CD4-positive, CD25-positive, alpha-beta regulatory T cell (primary cell): ENCODE data around the gene RFX4. TPM values are rescaled to one million over a fixed set of nuclear protein-coding genes. Genes with fewer than 3 reads are reported as not detected.

Experiments used
- ATAC-seq, 2 donors: fragments of 150-1000 bp; cut with Tn5 transposase; one replicate each; pipeline ENCODE4 v1.10.0; 2021; ENCODE audit warnings: low read depth in 2 of 2, moderate number of reproducible peaks in 2 of 2, moderate library complexity in 1 of 2
- DNase-seq, 3 donors: peaks; one replicate each; pipeline versions ENCODE4 v3.0.0 to v3.0.0-alpha.2; 2012 to 2022; ENCODE audit warnings: mixed read lengths in 1 of 3
- H3K27ac ChIP-seq: one replicate; pipeline ENCODE4 v1.7.0; 2013; ENCODE audit warnings: mild to moderate bottlenecking, low read length; ENCODE audit not compliant: insufficient read depth, poor library complexity, severe bottlenecking
- H3K27me3 ChIP-seq: one replicate; pipeline ENCODE4 v1.7.0; 2013; ENCODE audit warnings: low read length; ENCODE audit not compliant: control insufficient read depth, insufficient read depth
- H3K36me3 ChIP-seq: one replicate; pipeline ENCODE4 v1.7.0; 2013; ENCODE audit warnings: mild to moderate bottlenecking, low read length, moderate library complexity; ENCODE audit not compliant: control insufficient read depth, insufficient read depth
- H3K4me1 ChIP-seq: 2 replicates; pipeline ENCODE4 v1.7.0; 2013; ENCODE audit warnings: mild to moderate bottlenecking, low read length; ENCODE audit not compliant: insufficient read depth, control insufficient read depth, poor library complexity, severe bottlenecking
- H3K4me3 ChIP-seq: one replicate; pipeline ENCODE4 v1.7.0; 2013; ENCODE audit warnings: low read depth, mild to moderate bottlenecking, low read length, moderate library complexity
- H3K9me3 ChIP-seq, 2 experiments: 1 replicate in 1 of 2; 2 replicates in 1 of 2; pipeline ENCODE4 v1.7.0; 2013; ENCODE audit warnings: low read length in 2 of 2, mild to moderate bottlenecking in 1 of 2, moderate library complexity in 1 of 2; ENCODE audit not compliant: control insufficient read depth in 2 of 2
- H3K27ac Mint-ChIP-seq, 3 donors: one replicate each; pipeline ENCODE4 v1.8.0; 2020 to 2022; ENCODE audit warnings: mild to moderate bottlenecking in 3 of 3, mixed read lengths in 3 of 3, moderate library complexity in 2 of 3
- H3K27me3 Mint-ChIP-seq: one replicate; pipeline ENCODE4 v1.8.0; 2022; ENCODE audit warnings: mild to moderate bottlenecking, mixed read lengths
- H3K36me3 Mint-ChIP-seq: one replicate; pipeline ENCODE4 v1.8.0; 2020; ENCODE audit warnings: mixed read lengths
- H3K4me1 Mint-ChIP-seq, 4 donors: one replicate each; pipeline ENCODE4 v1.8.0; 2020 to 2022; ENCODE audit warnings: mixed read lengths in 4 of 4, mild to moderate bottlenecking in 1 of 4
- H3K4me3 Mint-ChIP-seq, 4 donors: one replicate each; pipeline ENCODE4 v1.8.0; 2020 to 2022; ENCODE audit warnings: mild to moderate bottlenecking in 4 of 4, mixed read lengths in 4 of 4, moderate library complexity in 3 of 4
- H3K9me3 Mint-ChIP-seq, 7 donors: one replicate each; pipeline ENCODE4 v1.8.0; 2020 to 2022; ENCODE audit warnings: mixed read lengths in 7 of 7, mild to moderate bottlenecking in 3 of 7, moderate library complexity in 2 of 7
- polyA plus RNA-seq, 4 donors: library from polyadenylated mRNA; unstranded; fragments of 300-500 nt; fragmentation: Illumina TruSeq; gene quantifications; one replicate each; pipeline ENCODE4 v1.2.3, GENCODE V29; 2021
- total RNA-seq: library from RNA; stranded (reverse); gene quantifications from one replicate; pipeline ENCODE4 v1.2.3, GENCODE V29; 2022

Gene RFX4
- total and polyA plus RNA-seq, 5 donors from 2014 or later = not detected

GRCh38 chr12:106750524-106750923, 167.7 kb downstream of the RFX4 start:
- H3K27me3 ChIP-seq = no peaks in the 10 kb centered on the region
- no peak for DNase-seq
- no peaks in the 10 kb centered on the region for H3K9me3 ChIP-seq
- H3K36me3 ChIP-seq = no peaks in the 10 kb centered on the region
- no peak overlapping the region for H3K4me3 ChIP-seq
- Mint-ChIP-seq H3K27me3 (no peaks in the 10 kb centered on the region), H3K4me1 (peaks cover 14 to 50% (median 34%) of the 10 kb centered on the region in 4 donors), H3K27ac (peak overlapping the region in 1 of 3 donors; percentile 47), H3K4me3 (no peak overlapping the region), H3K9me3 (peaks cover 0 to 2% (median 0%) of the 10 kb centered on the region in 7 donors), H3K36me3 (no peaks in the 10 kb centered on the region)
- H3K27ac ChIP-seq = no peak overlapping the region
- peaks cover 24% of the 10 kb centered on the region for H3K4me1 ChIP-seq
- ATAC-seq = no peak

GRCh38 chr12:106753526-106753925, 170.7 kb downstream of the RFX4 start:
- H3K27me3 ChIP-seq = no peaks in the 10 kb centered on the region
- H3K4me1 ChIP-seq = peaks cover 16% of the 10 kb centered on the region
- no peaks in the 10 kb centered on the region for H3K9me3 ChIP-seq
- peaks cover 8 to 34% (median 19%) of the 10 kb centered on the region in 4 donors for H3K4me1 Mint-ChIP-seq
- ATAC-seq (peak; percentile 97 to 98), DNase-seq (peak in 2 of 3 donors; percentile 37 to 83)
- H3K9me3 Mint-ChIP-seq = peaks cover 0 to 2% (median 0%) of the 10 kb centered on the region in 7 donors
- H3K27me3 Mint-ChIP-seq = no peaks in the 10 kb centered on the region
- H3K4me3 Mint-ChIP-seq = peak overlapping the region; percentile 24 to 64 (median 55)
- H3K36me3 Mint-ChIP-seq = no peaks in the 10 kb centered on the region
- no peaks in the 10 kb centered on the region for H3K36me3 ChIP-seq
- H3K4me3 ChIP-seq = peak overlapping the region; percentile 43
- peak overlapping the region; percentile 79 to 90 (median 87) for H3K27ac Mint-ChIP-seq
- H3K27ac ChIP-seq = peak overlapping the region; percentile 24

- Mint-ChIP-seq H3K4me3 (no peak overlapping the region), H3K27me3 (no peaks in the 10 kb centered on the region), H3K9me3 (peaks cover 0 to 2% (median 0%) of the 10 kb centered on the region in 7 donors), H3K36me3 (no peaks in the 10 kb centered on the region), H3K4me1 (peaks cover 11 to 38% (median 17%) of the 10 kb centered on the region in 4 donors), H3K27ac (peak overlapping the region in 1 of 3 donors; percentile 79)
- Histone ChIP-seq H3K36me3 (no peaks in the 10 kb centered on the region), H3K27ac (no peak overlapping the region), H3K4me3 (no peak overlapping the region), H3K9me3 (no peaks in the 10 kb centered on the region), H3K27me3 (no peaks in the 10 kb centered on the region), H3K4me1 (peaks cover 15% of the 10 kb centered on the region)
- ATAC-seq = no peak
- no peak for DNase-seq
Measured at GRCh38 chr12:106754331-106754730, 171.5 kb downstream of the RFX4 start.

DNA sequence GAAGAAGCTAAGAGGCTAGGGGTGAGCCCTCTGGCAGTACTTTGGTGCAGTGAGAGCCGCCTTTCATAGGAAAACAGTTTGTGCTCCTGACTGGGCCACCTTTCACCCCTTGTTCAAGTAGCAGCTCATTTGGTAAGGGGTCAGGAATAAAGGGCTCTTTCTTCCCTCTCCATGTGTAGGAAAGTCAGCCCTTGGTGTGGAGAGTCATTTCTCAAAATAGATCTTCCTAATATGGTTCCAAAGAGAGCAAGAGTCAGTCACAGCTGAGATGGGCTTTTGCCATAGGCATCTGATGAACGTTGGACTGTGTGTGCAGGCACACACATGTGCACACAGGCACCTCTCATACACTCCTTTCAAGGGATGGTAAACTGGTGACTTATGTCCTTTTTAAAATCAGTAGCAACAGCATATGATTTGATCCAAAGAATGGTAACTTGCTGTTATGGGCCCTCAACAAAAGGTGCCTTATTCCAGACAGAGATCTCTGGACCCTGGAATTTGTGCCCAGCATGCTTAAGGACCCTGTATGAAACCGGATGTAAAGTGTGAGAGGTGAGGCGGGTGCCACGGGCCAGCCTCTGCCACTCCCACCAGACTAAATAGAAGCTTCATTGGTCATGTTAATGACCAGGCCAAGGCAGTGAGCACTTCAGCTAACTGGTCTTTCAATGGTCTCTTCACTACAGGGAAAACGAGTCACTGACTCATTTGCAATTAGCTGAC, 175.0 kb downstream of the RFX4 start:
- Histone ChIP-seq H3K9me3 (no peaks in the 10 kb centered on the region), H3K4me3 (no peak overlapping the region), H3K4me1 (peaks cover 27% of the 10 kb centered on the region), H3K36me3 (no peaks in the 10 kb centered on the region), H3K27ac (no peak overlapping the region), H3K27me3 (no peaks in the 10 kb centered on the region)
- Mint-ChIP-seq H3K4me1 (peaks cover 20 to 48% (median 33%) of the 10 kb centered on the region in 4 donors), H3K36me3 (no peaks in the 10 kb centered on the region), H3K9me3 (peaks cover 0 to 2% (median 0%) of the 10 kb centered on the region in 7 donors), H3K4me3 (no peak overlapping the region), H3K27me3 (no peaks in the 10 kb centered on the region), H3K27ac (peak overlapping the region in 2 of 3 donors; percentile 38 to 89)
- DNase-seq = no peak
- no peak for ATAC-seq

- H3K4me1 ChIP-seq = peaks cover 20% of the 10 kb centered on the region
- peak overlapping the region; percentile 19 to 61 (median 38) for H3K4me3 Mint-ChIP-seq
- no peaks in the 10 kb centered on the region for H3K9me3 ChIP-seq
- ATAC-seq (no peak), DNase-seq (no peak)
- H3K27me3 Mint-ChIP-seq = no peaks in the 10 kb centered on the region
- H3K27ac ChIP-seq = no peak overlapping the region
- no peaks in the 10 kb centered on the region for H3K27me3 ChIP-seq
- H3K36me3 ChIP-seq = no peaks in the 10 kb centered on the region
- no peak overlapping the region for H3K4me3 ChIP-seq
- H3K9me3 Mint-ChIP-seq = no peaks in the 10 kb centered on the region
- H3K27ac Mint-ChIP-seq = peak overlapping the region; percentile 16 to 91 (median 89)
- H3K4me1 Mint-ChIP-seq = peaks cover 16 to 40% (median 27%) of the 10 kb centered on the region in 4 donors
- no peaks in the 10 kb centered on the region for H3K36me3 Mint-ChIP-seq
Measured at GRCh38 chr12:106758349-106759110, 175.7 kb downstream of the RFX4 start.

GRCh38 chr12:106759526-106760183, 176.9 kb downstream of the RFX4 start:
- peak overlapping the region; percentile 58 to 88 (median 73) for H3K4me3 Mint-ChIP-seq
- DNase-seq = no peak
- H3K27ac Mint-ChIP-seq = peak overlapping the region; percentile 90 to 95 (median 91)
- no peaks in the 10 kb centered on the region for H3K9me3 ChIP-seq
- H3K4me1 ChIP-seq = peaks cover 12% of the 10 kb centered on the region
- H3K27me3 ChIP-seq = no peaks in the 10 kb centered on the region
- no peaks in the 10 kb centered on the region for H3K9me3 Mint-ChIP-seq
- H3K36me3 ChIP-seq = no peaks in the 10 kb centered on the region
- peak overlapping the region; percentile 65 for H3K4me3 ChIP-seq
- ATAC-seq = peak in 1 of 2 donors; percentile 11
- H3K27me3 Mint-ChIP-seq = no peaks in the 10 kb centered on the region
- no peaks in the 10 kb centered on the region for H3K36me3 Mint-ChIP-seq
- H3K27ac ChIP-seq = peak overlapping the region; percentile 66
- peaks cover 12 to 29% (median 18%) of the 10 kb centered on the region in 4 donors for H3K4me1 Mint-ChIP-seq

DNA sequence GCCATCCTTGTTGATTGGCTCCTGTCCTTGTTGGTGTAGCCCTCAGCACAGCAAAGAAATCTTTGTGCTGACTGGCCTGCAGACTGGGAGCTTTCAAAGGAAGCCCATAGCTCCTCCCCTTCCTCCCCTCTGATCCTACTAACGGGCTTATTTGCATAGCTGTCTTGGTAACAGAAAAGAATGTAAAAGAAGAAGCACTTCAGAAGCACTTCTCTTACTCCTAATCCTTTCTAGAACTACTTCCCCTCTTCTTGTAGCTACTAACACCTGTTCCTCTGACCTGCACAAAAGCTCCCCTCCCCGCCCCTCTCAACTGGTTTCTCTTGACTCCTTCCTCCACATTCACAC, 177.4 kb downstream of the RFX4 start:
- ATAC-seq = peak; percentile 89 to 92
- Histone ChIP-seq H3K36me3 (no peaks in the 10 kb centered on the region), H3K9me3 (no peaks in the 10 kb centered on the region), H3K4me1 (peaks cover 12% of the 10 kb centered on the region), H3K27ac (peak overlapping the region; percentile 66), H3K27me3 (no peaks in the 10 kb centered on the region), H3K4me3 (peak overlapping the region; percentile 65)
- Mint-ChIP-seq H3K36me3 (no peaks in the 10 kb centered on the region), H3K4me1 (peaks cover 12 to 29% (median 17%) of the 10 kb centered on the region in 4 donors), H3K9me3 (no peaks in the 10 kb centered on the region), H3K4me3 (peak overlapping the region; percentile 58 to 88 (median 73)), H3K27ac (peak overlapping the region; percentile 90 to 95 (median 91)), H3K27me3 (no peaks in the 10 kb centered on the region)
- peak in 2 of 3 donors; percentile 37 to 89 for DNase-seq
